GM18873 (cell line): ENCODE measurements around the gene RPS6KA4.

Experiments used
- ATAC-seq: cut with Tn5 transposase; IDR thresholded peaks from one replicate; pipeline ENCODE4 v1.9.1; 2021; ENCODE audit warnings: mild to moderate bottlenecking, moderate library complexity, moderate number of reproducible peaks; ENCODE audit not compliant: unreplicated experiment, low FRiP score

Gene RPS6KA4

DNA sequence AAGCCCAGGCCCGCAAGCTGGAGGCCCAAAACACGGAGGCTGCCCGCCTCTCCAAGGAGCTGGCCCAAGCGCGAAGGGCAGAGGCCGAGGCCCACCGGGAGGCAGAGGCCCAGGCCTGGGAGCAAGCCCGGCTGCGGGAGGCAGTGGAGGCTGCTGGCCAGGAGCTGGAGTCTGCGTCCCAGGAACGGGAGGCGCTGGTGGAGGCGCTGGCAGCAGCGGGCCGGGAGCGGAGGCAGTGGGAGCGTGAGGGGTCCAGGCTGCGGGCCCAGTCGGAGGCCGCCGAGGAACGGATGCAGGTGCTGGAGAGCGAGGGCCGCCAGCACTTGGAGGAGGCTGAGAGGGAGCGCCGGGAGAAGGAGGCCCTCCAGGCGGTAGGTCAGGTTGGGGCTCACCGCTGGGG is 14.2 kb upstream of the RPS6KA4 start:
- no peak for ATAC-seq

DNA sequence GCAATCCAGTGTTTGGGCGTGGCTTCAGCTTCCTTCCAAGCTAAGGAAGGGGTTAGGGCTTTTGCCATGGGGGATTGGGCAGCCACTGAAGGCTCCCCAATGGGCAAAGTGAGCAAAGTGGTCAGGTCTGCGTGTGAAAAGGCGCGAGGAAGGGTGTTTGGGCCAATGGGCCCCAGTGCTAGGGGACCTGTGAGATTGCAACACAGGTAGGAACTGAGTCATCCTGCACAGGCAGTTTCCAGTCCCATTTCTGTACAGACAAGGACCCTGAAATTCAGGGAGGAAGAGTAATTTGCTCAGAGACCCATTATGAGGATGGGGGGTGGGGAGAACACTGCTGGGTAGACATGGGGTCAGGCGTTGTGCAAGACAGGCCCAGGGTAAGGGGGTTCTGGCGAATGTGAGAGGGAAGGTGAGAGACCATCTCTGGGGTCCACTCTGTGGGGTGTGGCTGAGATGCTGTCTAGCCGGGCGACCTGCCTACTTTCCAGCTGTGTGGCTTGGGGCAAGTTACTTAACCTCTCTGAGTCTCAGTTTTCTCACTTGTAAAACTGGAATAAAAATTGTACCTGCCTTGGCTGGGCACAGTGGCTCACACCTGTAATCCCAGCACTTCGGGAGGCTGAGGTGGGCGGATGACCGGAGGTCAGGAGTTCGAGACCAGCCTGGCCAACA is 11.6 kb upstream of the RPS6KA4 start:
- no peak for ATAC-seq

DNA sequence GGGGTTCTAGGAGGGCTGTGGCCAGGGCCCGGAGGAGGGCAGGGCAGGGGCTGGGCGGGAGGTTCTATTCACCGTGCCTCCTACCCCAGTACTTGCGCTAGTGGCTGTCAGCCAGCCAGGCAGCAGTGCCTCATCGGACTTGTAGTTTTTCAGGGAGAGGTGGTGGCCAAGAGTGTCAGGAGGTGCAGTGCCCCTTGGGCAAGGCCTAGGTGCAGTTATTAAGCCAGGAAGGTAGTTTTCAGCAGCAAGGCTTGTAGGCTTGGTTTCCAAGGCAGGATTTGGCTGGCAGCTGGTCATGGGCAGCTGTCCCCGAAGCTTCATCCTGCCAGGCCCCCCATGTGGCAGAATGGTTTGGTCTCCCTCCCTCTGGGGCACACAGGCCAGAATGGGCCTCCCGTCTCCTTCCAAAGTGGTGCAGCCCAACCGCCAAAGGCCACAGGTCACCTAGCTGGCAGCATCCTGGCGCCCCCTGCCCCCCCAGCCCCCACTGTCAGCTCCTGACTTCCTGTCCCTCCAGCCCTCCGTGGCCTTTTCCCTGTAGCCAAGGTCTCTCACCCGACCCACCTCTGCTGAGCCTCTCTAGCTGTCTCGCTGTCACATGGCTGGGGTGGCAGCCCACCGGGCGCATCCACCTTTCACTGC is 10.5 kb upstream of the RPS6KA4 start:
- ATAC-seq = no peak

DNA sequence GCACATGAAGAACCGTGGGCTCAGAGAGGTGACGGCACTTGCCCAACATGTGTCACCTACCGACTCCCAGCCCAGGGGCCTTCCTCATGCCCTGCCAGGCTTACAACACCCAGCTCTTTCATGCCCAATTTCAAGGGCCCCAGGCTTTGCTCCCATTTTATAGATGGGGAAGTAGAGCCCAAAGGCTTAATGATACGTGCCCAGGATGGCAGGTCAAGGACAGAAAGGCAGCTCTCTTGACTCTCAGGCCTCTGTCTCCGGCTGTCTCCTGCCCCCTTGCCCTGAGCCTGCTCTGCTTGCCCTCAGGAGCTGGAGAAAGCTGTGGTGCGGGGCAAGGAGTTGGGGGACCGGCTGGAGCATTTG is 10.0 kb upstream of the RPS6KA4 start:
- ATAC-seq = no peak

DNA sequence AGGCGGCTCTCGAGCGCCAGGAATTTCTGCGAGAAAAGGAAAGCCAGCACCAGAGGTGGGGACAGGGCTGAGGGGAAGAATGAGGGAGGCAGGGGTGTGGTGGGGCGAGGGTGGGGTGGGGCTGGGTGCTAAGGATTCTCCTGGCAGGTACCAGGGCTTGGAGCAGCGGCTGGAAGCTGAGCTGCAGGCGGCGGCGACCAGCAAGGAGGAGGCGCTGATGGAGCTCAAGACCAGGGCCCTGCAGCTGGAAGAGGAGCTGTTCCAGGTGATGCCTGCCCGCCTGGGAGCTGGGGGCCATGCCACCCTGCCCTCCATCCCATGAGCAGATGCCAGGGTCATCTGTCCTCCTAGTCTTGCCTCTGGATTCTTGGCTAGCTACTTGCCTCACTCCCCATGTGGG is 9.6 kb upstream of the RPS6KA4 start:
- no peak for ATAC-seq

DNA sequence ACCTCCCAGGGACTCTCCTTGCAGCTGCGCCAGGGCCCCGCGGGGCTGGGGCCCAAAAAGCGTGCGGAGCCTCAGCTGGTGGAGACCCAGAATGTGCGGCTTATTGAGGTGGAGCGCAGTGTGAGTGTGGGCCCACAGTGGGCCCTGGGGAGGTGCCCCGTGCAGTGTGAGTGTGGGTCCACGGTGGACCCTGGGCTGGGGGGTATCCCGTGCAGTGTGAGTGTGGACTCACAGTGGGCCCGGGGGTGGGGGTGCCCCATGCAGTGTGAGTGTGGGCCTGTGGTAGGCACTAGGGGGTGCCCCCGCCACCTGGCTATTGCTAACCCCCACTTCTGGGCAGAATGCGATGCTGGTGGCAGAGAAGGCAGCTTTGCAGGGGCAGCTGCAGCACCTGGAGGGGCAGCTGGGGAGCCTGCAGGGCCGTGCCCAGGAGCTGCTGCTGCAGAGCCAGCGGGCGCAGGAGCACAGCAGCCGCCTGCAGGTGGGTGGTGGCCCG is 7.8 kb upstream of the RPS6KA4 start:
- no peak for ATAC-seq

DNA sequence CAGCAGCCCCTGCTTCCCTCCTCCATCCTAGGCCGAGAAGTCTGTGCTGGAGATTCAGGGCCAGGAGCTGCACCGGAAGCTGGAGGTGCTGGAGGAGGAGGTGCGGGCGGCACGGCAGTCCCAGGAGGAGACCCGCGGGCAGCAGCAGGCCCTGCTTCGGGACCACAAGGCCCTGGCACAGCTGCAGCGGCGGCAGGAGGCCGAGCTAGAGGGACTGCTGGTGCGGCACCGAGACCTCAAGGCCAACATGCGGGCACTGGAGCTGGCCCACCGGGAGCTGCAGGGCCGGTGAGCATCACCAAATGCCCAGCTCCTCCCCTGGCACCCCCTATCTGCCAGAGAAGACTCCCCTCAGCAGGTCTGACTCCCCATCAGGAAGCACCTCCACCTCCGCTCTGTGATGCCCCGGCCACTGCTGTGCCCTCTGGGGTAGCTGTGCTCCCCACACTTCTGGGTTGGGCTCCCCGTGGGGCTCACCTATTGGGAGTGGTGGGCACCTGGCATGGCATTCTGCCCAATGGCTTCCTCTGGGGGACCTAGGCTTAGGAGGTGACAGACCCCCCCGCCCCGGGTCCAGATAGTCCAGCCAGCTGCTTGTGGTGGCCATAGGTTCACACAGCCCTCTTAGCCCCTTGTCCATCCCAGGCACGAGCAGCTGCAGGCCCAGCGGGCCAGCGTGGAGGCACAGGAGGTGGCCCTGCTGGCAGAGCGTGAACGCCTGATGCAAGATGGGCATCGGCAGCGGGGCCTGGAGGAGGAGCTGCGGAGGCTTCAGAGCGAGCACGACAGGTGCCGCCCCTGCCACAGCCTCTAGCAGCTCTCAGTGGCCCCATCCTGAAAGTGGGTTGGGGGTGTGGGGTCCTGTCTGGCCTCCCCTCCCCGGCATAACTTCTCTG is 6.6 kb upstream of the RPS6KA4 start:
- no peak for ATAC-seq

DNA sequence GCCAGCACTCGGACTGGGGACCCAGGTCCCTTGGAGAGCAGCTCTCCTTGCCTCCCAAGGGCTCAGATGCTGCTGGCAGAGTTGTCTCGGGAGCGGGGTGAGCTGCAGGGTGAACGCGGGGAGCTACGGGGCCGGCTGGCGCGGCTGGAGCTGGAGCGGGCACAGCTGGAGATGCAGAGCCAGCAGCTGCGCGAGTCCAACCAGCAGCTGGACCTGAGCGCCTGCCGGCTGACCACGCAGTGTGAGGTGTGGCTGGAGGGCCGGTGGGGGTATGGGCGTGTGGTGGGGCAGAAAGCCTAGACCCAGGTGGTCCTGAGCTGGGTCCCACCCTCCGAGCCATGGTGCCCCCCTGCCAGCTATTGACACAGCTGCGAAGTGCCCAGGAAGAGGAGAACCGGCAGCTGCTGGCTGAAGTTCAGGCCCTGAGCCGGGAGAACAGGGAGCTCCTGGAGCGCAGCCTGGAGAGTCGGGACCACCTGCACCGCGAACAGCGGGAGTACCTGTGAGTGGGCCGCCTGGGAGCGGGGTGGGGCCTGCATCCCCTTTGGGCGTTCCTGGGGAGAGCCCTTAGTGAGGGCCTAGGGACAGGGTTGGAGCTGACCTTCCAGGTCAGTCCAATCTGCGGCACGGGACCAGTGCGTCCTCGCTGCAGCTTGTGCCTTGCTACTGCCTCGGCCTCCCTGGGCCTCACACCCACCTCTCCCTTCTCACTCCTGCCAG is 5.8 kb upstream of the RPS6KA4 start:
- no peak for ATAC-seq

DNA sequence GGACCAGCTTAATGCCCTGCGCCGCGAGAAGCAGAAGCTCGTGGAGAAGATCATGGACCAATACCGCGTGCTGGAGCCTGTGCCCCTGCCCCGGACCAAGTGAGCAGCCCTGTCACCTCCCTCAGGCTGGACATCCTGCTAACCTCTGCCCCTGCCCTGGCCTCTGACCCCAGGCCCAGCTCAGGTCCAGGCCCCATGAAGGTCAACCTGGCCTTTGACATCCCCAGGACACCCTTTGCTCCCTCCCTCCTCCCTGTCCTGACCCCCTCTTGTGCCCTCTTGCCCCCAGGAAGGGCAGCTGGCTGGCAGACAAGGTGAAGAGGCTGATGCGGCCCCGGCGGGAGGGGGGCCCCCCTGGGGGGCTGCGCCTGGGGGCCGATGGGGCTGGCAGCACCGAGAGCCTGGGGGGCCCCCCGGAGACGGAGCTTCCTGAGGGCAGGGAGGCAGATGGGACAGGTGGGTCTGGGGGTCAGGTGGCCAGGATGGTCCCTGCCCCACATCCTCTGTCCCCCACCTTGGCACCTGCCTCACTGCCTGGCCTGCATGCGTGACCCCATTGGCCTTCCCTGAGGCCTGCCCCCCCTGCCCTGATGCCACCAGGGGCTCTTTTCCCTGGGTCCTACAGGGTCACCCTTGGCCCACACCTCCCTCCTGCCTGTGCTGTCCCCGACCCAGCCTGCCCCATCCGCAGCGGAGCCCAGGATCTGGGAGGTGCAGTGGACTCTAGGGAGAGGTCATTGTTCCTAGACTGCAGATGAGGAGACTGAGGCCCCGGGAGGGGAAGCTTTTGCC is 5.1 kb upstream of the RPS6KA4 start:
- no peak for ATAC-seq

DNA sequence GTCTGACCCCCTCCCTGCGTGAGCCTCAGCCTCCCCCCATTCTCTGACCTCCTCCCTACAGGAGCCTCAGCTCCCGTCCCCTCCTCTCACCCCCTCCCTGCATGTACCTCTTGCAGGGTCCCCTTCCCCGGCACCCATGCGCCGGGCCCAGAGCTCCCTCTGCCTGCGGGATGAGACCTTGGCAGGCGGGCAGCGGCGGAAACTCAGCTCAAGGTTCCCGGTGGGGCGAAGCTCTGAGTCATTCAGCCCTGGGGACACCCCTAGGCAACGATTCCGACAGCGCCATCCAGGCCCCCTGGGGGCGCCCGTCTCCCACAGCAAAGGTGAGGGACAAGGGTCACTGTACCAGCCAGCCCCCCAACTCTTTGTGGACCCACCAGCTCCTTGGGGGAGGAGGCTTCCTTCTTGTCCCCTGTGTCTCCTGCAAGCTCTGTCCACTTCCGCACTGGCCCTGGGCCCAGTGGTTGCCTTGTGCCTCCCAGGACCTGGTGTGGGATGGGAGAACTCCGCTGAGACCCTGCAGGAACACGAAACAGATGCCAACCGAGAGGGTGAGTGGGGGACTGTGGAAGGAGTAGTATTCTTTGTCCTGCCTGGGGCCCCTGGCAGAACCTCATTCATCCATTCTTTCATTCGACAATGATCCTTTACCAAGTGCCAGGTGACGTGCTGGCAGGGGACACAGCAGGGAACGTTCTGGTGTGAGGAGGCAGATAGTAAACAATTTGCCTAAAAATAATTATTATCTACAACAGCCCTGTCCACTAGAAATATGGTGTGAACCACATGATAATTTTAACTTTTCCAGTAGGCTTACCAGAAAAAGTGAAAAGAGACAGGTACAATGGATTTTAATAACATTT is 3.7 kb upstream of the RPS6KA4 start:
- ATAC-seq = no peak

DNA sequence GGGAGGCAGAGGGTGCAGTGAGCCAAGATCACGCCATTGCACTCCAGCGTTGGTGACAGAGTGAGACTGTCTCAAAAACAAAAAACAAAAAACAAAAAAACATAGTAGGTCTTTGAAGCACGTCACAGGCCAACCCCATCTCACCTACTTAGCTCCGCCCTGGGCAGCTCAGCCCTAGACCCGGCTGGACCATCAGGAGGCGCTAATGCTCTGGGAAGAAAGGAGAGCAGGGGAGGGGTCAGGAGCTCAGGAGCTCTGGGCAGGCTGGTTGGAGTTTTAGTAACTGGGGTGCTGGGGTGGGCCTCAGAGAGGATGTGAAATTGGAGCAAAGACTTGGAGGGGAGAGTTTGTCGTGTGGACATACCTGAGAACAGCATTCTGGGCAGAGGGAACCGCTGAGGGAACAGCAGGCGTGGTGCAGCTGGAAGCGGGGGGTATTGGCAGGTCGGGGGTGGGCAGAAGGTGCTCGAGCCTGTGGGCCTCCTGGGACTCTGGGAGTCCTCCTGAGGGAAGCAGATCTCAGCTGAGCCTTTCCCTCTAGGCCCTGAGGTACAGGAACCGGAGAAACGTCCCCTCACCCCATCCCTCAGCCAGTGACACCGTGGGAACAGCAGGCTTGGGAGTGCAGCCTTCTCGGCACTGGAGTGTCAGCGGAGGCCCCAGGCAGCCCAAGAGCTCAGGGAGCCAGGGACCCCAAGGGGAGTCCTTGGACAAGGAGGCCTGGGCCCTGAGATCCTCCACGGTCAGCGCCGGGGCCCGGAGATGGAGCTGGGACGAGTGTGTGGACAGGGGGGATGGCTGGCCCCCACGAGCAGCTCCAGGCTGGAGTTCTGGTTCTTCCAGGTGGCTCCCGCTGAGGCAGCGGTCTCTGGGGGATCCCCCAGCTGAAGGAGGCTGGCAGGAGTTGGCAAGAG is 2.2 kb upstream of the RPS6KA4 start:
- ATAC-seq = no peak

DNA sequence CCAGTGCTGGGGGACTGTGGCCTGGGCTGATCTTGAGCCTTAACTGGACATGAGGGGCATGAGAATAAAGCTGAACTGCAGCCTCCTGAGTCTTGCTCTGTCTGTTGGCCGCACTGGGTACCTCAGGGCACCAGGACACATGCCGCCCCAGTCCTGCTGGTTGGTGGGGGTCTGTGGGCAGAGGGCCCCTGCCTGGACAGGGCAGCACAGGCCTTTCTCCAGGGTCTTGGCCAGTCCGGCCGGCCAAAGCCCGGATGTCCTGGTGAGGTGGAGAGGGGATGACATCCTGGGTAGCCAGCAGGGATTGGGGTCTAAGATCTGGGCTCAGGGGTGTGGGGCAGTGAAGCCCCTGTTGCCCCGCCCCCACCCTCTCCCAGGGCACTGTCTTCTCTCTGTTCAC is 1.5 kb upstream of the RPS6KA4 start:
- no peak for ATAC-seq

DNA sequence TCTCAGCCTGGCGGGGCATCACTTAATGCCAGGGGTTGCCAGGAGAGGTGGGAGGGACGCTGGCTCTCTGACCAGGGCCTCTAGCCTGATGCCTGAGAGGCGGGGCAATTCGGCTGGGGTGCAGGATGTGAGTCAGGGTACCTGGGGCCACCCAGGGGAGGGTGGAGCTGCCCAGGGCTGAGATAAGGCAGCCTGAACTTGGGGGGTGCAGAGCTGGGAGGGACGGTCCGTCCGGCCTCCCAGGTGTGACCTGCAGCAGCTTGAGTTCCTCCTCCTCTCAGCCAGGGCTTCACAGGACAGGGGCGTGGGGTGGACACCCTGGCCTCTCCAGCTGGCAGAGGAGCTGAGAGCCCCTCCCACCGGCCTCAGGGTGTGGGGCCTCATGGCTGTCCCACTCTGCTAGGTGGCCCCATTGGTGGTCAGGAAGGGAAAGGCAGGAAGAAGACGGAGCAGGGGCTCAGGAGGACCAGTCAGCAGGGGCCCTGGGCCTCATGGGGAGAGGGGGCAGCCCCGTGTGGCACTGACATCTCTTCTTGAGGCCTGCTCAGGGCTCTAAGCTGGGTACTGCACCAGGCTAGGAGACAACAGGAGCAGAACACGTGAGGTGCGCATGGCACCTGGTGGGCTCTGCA is 942 bp upstream of the RPS6KA4 start:
- ATAC-seq = no peak

DNA sequence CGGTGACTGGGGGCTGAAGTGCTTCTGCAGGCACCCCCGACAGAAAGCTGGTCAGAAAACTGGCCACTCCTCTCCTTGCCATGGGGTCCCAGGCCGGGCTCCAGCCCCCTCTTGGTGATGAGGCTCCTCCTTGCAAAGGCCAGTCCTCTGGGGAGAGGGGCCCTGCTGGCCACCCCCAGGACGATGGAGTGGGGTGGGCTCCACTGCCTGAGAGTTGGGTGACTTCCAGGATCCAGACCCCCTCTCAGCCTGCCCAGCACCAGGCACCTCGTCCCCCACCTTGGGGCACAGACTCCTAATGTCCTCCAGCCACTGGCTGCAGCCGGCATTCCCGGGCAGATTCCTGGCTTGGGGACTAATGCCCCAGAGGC is 441 bp upstream of the RPS6KA4 start:
- no peak for ATAC-seq

DNA sequence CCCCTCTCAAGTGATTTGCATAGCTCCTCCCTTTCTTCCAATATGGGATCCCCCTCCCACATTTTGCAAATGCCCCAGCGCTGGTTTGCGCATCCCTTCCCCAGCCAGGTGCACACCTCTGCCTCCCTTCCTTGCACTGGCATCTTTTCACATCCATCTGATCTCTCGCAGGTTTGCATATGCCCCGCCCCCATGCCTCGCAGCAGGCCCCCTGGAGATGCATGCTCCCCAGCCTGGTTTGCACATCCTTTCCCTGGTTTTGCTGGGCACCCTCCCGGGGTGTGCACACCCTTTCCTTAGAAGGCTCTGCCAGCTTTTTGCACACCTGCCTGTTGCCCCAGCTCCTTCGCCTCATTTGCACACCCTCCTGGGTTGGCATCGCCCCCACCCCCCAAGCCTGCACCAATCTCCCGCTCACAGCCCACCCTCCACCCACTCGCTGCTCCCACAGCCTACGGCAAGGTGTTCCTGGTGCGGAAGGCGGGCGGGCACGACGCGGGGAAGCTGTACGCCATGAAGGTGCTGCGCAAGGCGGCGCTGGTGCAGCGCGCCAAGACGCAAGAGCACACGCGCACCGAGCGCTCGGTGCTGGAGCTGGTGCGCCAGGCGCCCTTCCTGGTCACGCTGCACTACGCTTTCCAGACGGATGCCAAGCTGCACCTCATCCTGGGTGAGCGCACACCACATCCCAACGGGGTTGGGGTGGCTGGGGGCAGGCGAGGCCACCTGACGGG is 917 bp downstream of the RPS6KA4 start:
- no peak for ATAC-seq

DNA sequence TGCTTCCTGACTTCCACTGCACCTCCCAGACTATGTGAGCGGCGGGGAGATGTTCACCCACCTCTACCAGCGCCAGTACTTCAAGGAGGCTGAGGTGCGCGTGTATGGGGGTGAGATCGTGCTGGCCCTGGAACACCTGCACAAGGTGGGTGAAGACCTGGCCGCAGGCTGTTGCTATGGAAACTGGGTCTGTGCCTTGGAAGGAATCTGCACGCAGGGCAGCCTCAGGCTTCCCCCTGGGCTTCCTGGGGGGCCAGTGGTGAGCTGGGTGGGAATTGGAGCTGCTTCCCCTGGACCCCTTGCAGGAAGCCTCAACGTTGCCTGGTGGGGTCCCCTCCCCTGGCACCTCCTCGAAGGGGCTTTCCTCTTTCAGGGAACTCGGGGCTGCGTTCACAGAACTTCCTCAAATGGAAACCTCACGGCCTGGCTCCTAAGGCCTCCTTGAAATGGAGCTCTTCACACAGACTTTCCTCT is 1.5 kb downstream of the RPS6KA4 start:
- no peak for ATAC-seq

DNA sequence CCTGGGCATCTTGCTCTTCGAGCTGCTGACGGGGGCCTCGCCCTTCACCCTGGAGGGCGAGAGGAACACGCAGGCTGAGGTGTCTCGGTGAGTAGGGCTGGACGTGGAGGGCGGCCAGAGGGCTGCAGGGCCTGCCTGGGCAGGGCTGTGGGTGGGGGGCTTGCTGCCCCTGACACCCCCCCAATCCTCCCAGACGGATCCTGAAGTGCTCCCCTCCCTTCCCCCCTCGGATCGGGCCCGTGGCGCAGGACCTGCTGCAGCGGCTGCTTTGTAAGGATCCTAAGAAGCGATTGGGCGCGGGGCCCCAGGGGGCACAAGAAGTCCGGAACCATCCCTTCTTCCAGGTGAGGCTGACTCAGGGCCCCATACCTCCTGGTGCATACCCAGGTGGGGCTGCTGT is 2.7 kb downstream of the RPS6KA4 start:
- ATAC-seq = no peak
